ENCODE results near the gene MARK1.

Gene MARK1

DNA sequence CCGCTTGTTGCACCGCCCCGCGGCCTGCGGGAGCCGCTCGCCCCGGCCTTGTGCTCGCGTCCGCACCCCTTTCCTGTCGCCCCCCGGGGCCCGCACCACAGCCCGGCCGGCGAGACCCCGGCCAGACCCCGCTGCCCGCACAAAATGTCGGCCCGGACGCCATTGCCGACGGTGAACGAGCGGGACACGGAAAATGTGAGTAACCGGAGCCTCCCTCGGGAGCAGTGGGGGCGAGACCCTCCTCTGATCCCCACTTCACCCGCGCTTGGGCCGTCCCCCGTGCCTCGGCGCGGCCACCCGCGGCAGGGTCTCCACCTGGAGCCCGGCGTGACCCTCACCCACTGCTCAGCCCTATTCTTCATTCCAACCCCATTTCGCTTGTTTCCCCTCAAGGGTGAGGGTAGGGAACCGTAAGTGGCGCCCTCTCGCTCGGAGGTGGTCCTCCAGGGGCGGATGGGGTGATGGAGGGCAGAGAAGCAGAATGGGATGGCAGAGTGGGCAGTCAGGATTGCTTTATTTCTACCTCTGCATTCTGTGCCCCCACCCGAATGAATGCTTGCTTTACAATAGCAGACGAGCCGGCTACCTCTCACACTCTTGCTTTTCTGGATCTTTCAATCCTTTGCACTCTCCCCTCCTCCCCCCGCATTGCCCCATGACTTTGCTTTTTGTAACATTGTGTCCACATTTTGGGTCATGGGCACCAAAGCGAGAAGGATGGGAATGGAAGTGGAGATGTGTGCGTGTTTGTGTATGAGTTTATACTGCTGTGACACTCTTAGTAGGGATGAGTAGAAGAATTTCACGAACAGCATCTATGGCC is 954 bp downstream of the MARK1 start:
- FAIRE-seq = no peak

DNA sequence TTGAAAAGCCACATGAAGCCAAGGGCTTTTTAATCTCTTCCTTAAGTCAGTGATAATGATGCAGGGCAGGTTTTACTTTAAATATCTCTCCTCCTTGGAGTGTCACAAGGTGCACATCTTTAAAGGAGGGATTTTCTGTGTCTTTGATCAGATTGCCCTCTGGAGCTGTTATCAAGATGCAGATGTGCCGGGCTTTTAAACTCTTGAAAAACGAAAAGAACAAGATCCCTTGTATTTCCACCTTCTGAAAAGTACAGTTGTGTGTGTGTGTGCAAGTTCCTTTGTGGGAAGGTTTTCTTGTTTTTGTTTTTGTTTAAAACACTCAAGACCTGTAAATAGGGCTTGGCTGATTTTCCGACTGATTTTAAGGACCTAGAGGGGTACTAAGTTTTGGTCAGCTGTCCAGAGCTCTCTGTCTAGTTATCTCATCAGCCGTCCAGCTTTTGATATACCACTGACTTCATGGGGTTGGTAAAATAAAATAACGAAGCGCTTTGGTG is 1.6 kb downstream of the MARK1 start:
- no peak for FAIRE-seq

More for the DNA sequence above, 954 bp downstream of the MARK1 start:
- peak; percentile 18 for DNase-seq (ENCODE audit: low spot score)

DNA sequence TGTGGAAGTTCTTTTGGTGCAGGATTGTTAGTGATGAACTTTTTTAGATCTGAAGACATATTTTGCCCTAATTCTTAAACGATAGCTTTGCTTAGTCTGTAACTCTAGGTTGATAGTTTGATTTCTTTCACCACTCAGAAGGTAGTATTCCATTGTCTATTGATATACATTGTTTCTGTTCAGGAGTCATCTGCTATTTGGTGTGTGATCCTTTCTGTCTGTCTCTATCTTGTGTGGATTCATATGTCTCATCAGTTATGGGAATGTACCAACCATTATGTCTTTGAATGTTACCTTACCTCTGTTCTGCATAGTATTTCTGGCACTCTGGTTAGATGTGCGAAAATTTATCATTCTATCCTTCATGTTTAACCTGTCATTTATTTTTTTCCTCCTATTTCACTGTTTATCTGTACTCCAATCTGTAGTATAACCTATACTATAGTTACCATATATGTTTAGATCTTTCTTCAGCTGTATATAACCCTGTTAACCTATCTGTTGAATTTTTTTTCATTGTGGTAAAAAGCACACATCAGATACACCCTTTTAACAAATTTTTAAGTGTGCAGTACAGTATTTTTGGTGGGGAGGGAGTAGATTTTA is 5.7 kb downstream of the MARK1 start:
- no peak for FAIRE-seq

More for the DNA sequence above, 1.6 kb downstream of the MARK1 start:
- DNase-seq (ENCODE audit: low spot score) = no peak

DNA sequence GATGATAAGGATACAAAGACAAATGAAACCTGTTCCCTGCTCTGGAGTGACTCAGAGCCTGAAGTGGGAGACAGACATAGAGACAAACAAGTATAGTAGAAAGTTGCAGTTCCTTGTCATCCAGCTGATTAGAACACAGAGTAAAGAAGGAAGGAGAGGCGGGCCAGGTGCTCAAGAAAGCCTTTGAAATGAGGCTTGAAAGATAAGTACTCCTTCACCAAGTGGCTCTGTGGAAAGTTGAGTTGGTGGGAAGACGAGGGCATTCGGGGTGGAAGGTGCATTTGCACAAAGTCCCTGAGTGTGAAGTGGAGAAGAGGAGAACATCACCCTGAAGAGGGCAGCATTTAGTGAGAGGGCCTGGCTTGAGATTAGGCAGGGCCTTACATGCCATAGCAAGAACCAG is 17.0 kb downstream of the MARK1 start:
- peak; percentile 6 for DNase-seq (ENCODE audit: low spot score)
- no peak for FAIRE-seq

More for the DNA sequence above, 5.7 kb downstream of the MARK1 start:
- DNase-seq (ENCODE audit: low spot score) = no peak

DNA sequence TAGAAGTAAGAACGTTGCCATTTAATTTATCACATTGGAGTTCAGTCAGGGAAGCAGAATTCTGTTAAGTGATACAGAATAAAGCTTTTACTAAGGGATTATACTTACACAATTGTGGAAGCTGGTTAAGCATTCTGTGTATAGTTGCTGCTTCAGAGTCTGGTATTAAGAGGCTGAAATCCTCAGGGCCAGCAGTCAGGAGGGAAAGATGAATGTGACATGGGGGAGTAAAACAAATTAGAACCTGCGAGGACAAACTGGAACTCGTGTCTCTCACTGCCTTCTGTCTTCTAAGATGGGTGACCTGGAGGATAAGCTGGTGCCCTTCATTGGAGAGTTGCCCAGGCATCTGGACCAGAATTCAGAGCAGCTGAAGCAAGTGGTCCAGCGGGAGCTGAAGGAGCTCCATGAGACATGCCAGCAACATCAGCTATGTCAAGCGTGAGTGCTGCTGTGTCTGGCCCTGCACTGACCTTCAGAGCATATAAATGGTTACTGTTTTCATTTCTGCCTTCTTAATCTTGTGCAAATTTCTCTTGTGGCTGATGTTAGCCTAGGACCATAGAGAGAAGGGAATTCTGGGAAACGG is 23.0 kb downstream of the MARK1 start:
- no peak for DNase-seq (ENCODE audit: low spot score)
- FAIRE-seq = no peak

DNA sequence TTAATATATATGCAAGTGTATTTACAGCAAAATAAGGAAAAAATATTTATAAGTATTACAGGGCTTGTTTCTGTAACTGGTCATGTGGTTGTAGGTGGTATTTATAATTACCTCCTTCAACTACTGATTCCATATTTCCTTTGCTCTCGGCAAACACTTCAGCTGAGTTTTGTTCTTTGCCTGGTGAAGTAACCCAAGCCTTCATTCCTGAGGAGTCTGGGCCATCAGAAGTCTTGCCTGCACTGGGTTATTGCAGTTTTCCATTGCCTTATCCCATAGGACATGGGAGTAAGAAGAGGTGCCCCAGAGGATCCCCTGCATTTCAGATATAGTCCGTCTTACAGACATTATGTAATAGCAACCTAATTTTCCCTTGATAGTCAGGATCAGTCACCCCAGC is 23.8 kb downstream of the MARK1 start:
- DNase-seq (ENCODE audit: low spot score) (no peak), FAIRE-seq (no peak)

DNA sequence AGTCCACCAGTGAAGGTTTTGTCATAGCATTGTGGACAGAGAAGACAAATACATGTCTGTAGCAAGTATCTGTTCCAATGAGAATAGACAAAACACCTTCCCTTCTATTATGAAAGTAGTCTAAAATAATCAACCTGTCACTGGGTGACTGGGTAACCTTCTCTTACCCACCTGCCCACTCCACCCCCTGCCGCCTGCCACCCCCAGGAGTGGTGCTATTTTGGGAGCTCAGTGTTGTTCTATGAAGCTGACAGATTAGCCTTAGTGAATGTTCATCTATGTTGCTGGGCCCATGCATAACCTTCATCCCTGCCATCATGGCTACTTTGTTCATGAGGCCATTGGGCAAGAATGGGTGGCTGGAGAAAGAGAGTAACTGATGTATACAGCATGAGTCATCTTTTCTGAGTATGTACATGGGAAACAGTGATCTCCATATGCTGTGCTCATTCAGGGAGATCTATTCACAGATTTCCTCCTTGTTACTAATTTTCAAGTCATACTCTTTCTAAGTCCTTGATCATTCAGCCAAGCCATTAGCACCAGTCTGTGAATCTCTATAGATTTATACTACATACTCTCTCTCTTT is 24.8 kb downstream of the MARK1 start:
- no peak for DNase-seq (ENCODE audit: low spot score)
- FAIRE-seq = no peak

DNA sequence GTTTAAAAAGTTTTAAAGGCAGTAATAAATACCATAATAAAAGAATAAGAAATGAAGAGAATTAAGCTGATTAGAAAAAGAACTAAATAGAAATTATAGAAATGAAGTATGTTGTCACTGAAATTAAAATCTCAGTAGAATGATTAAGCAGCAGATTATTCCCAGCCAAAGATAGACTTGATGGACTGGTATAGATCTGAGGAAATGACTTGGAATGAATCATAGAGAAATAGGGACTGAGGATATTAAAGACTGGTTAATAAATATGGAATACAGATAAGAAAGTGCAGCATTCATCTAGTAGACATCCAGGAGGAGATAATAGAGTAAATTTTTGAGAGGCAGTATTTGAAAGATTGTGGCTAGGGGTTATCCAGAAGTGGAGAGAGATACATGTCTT is 28.7 kb downstream of the MARK1 start:
- no peak for FAIRE-seq

DNA sequence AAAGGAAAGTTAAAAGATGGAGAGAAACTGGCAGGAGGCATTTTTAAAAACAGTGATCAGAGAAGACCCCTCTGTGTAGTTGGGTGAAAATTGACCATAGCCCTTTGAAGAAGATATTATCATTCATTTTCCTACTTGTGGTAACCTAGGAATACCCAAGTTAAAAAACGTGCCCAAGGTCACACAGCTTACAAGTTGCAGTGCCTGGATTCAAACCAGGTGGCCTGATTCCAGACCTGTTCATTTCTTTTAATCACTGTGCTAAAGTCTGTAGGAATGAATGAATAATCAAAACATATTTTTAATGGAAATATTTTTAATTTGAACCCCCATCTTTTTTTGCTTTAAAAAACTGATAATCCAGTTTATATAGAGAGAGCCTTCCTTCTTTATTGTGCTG is 35.6 kb downstream of the MARK1 start:
- no peak for DNase-seq (ENCODE audit: low spot score)
- no peak for FAIRE-seq

More for the DNA sequence above, 28.7 kb downstream of the MARK1 start:
- DNase-seq (ENCODE audit: low spot score) = no peak

DNA sequence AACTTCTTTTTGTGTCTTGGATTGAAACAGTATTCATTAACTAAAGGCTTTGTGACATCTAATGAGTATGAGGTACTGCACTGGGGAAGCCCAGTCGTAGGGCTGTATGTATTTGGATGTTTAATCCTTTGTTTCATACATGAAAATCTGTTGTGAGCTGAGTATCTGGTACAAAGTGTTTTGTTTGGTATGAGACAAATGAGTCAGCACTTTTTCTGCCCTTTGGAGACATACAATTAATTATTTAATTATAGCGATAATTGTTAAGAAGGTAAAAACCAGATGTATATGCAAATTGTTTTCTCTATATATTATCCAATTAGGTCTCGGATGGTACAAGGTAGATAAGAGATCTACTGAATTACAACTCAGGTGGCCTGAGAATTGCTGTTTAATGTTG is 36.3 kb downstream of the MARK1 start:
- FAIRE-seq = no peak
- no peak for DNase-seq (ENCODE audit: low spot score)

DNA sequence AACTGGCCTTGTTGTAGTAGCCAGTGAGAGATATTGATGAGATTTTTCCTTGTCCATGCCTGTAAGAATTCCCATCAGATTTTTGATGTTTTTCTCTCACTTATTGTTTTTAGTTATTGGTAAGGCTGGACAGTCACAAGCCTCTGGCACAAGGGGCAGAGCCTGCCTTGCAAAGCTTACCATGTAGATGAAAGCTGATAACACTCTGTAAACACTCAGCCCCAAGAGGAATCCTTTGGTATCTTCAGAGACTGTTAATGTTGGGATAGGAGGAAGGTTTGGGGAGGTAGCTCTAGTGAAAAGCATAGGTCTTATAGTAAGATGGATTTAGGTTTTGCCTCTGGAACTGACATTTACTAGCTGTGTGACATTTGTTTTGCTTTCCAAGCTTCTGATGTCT is 37.7 kb downstream of the MARK1 start:
- DNase-seq (ENCODE audit: low spot score) (no peak), FAIRE-seq (no peak)

DNA sequence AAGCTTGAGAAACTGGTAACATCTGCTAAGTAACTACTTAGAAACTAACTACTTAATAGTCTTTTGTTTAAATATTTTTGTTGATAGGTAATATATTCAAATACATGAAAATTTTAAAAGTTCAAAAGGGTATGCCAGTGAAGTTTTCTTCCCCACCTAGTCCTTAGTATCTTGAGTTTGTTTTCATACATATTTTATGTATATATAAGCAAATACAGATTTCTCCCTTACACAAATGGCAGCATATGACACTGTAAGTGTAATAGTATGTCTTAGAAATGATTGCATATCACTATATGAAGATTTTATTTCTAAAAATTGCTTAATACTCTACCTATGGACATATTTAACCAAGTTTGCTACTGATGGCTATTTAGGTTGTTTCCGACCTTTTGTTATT is 38.9 kb downstream of the MARK1 start:
- FAIRE-seq (no peak), DNase-seq (ENCODE audit: low spot score) (no peak)

DNA sequence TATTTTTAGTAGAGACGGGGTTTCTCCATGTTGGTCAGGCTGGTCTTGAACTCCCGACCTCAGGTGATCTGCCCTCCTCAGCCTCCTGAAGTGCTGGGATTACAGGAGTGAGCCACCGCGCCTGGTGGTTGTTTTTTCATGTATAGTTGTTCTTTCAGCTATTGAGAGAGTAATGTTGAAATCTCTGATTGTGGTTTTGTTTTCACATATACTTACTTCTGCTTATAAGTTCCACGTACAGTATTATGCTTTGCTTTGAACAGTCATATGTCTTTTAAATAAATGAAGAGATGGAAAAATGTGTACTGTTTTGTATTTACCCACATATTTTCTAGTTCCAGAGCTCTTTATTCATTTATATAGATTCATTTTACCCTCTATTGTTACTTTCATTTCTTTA is 44.5 kb downstream of the MARK1 start:
- no peak for DNase-seq (ENCODE audit: low spot score)

DNA sequence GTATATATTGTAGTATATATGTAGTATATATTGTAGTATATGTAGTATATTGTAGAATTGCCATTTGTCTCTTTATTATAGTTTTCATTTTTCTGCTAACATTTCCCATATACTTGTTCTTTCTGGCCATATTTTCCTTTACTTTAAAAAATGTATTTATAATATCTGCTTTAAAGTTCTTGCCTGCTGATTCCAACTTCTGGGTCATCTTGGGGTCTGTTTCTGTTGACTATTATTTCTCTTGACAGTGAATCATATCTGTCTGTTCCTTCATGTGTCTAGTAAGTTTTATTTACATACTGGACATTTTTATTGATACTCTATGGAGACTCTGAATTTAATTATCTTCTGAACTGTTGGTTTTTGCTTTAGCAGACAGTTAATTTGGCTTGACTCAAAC is 45.9 kb downstream of the MARK1 start:
- DNase-seq (ENCODE audit: low spot score) (no peak), FAIRE-seq (no peak)

More for the DNA sequence above, 44.5 kb downstream of the MARK1 start:
- no peak for FAIRE-seq

DNA sequence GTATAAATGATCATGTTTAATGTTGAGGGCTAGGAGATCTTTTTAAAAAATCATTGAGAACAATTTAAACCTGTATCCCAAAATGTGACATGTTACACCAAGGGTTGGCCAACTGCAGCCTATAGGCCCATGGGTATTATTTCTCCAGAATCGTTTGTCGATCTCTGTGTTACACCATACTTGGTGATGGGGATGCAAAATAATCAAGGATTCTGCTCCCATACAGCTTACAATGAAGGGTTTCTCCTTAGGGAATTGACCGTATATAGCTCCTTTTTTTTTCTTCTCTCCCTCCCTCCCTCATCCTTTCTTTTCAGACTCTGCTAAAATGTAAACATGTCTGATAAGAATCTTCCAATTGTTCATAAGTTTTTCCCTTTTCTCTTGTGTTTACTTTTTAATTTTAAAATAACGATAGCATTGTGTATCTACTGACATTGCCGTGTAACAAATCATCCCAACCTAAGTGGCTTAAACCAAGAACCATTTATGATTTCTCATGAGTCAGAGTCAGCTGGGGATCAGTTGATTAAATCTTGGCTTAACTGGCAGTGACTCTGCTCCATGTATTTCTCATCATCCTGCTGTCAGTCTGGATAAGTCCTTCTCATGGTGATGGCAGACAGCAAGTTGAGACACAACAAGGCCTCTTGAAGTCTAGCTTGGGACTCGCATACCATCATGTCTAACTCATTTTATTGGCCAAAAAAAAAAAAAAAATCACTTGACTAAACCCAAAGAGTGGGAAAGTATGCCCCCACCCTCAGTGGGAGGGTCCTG is 48.0 kb downstream of the MARK1 start:
- FAIRE-seq (no peak), DNase-seq (ENCODE audit: low spot score) (no peak)

DNA sequence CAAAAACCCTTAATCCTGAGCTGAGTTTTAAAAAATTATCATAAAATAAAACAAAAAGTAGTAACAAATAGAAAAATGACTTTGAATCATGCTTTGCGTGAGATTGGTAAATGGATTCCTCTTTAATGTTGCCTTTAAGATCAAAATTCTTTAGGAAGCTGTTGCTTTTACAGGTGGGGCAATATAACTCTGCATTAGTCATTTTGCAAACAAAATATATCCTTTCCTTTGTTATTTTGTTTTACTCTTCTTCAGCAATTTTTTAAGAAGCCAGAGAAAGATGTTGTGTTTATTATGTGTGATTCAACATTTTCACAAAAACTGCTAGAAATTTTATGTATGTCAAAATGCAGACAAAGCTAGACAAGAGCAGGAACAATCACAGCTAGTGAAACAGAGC is 50.0 kb downstream of the MARK1 start:
- FAIRE-seq = no peak
- no peak for DNase-seq (ENCODE audit: low spot score)

DNA sequence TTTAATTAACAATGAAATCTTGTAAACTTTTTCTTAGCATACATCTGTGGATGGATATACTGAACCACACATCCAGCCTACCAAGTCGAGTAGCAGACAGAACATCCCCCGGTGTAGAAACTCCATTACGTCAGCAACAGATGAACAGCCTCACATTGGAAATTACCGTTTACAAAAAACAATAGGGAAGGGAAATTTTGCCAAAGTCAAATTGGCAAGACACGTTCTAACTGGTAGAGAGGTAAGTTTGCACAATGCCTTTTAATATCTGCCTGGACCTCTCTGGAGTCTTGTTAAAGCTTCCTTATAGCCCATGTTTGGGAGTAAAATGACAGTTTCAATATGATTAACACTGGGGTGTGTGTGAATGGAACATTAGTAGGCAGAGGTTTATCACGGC is 51.4 kb downstream of the MARK1 start:
- DNase-seq (ENCODE audit: low spot score) = no peak

DNA sequence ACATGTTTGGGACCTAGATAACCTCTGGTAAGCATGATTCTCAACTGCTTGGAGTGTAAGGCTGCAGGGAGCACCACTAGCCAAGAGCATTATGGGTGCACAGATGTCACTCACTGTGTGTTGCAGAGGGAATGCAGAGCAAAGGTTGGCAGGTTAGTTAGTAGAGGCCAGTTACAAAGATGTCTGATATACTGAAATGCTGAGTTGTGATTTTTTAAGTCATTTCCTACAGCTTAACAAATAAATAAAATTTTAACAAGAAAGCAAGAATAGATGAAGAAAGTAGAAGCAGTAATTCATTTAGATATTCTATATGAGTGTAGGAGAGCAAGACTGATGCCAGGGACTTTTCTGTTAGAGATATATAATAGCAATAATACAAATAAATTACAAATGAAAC is 64.8 kb downstream of the MARK1 start:
- DNase-seq (ENCODE audit: low spot score) = no peak
- no peak for FAIRE-seq

More for the DNA sequence above, 51.4 kb downstream of the MARK1 start:
- no peak for FAIRE-seq

DNA sequence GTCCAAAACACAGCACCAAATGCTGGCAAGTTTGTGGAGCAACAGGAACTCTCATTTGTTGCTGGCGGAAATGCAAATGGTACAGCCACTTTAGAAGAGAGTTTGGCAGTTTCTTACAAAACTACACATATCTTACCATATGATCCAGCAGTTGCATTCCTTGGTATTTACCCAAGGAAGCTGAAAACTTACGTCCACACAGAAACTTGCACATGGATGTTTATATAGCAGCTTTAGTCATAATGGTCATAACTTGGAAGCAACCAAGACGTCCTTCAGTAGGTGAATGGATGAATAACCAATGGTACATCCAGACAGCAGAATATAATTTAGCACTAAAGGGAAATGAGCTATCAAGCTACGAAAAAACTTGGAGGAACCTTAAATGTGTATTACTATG is 66.4 kb downstream of the MARK1 start:
- no peak for DNase-seq (ENCODE audit: low spot score)
- no peak for FAIRE-seq

DNA sequence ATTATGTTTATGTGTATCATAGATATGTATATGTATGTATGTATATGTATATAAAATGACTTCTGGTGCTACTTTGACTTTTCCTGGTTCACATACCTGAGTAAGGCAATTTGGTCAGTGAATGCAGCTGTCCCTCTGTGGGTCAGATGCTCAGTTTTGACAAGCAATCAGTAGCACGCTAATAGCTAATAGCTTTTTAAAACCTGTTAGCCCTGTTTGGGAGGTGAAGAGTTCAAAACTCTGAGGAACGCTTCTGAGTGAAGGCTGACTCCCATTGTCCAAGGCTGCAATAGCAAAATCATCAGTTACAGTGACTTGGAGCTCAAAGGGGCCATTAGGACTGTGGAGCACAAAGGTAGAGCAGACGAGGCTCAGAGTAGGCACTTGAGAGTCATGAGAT is 67.2 kb downstream of the MARK1 start:
- FAIRE-seq = no peak

DNA sequence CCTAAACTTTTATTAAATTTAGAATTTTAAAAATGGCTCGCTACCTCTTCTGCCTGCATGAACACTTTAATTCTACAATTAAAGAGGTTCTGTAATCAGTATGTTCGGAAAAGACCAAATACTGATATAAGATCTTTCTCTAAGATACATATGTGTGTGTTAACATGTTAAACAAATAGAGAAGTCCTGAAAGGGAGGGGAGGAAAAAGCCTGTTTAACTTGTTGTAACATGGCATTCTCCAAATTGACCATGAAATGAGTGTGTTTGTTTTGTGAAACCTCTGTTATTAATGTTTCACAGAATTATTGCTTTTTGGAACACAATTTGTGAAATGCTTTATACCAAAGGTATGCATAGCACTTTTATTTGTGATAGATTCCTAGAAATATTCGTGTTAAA is 77.0 kb downstream of the MARK1 start:
- no peak for FAIRE-seq

More for the DNA sequence above, 67.2 kb downstream of the MARK1 start:
- DNase-seq (ENCODE audit: low spot score) = no peak

More for the DNA sequence above, 77.0 kb downstream of the MARK1 start:
- DNase-seq (ENCODE audit: low spot score) = no peak
